Motor neuron (in vitro differentiated cells): ENCODE results near the gene SMPDL3B. TPM values are rescaled to one million over a fixed set of nuclear protein-coding genes. Genes with fewer than 3 reads are reported as not detected.

Experiments used
- ATAC-seq, 8 experiments: fragments of 200-7000 bp; cut with Tn5 transposase; replicated peaks in 6 of 8; 2 replicates each; pipeline ENCODE4 v1.8.0; 2021; ENCODE audit warnings: mild to moderate bottlenecking in 8 of 8, moderate library complexity in 8 of 8
- H3K27ac ChIP-seq, 2 donors: fragments of 250-450 bp; sonication (Bioruptor Pico); 2 replicates each; pipeline ENCODE4 v1.9.0; 2021; ENCODE audit warnings: antibody characterized with exemption in 2 of 2, mild to moderate bottlenecking in 2 of 2, moderate library complexity in 1 of 2
- H3K4me1 ChIP-seq, 2 donors: fragments of 250-450 bp; sonication (Bioruptor Pico); replicated peaks in 1 of 2; 2 replicates each; pipeline ENCODE4 v1.6.1; 2021; ENCODE audit warnings: antibody characterized with exemption in 2 of 2, mild to moderate bottlenecking in 2 of 2, moderate library complexity in 1 of 2
- H3K4me3 ChIP-seq, 5 donors: fragments of 250-450 bp; sonication (Bioruptor Pico); 2 replicates each; pipeline ENCODE4 v1.9.0; 2021; ENCODE audit warnings: antibody characterized with exemption in 5 of 5, mild to moderate bottlenecking in 5 of 5, moderate library complexity in 4 of 5
- WGBS, 10 experiments: fragments of 450-650 bp; shearing (Covaris generic); methylation state at CpG; one replicate each; pipeline ENCODE4 v1.0.0; 2022; 5-methylcytosine and 5-hydroxymethylcytosine counted together
- in situ Hi-C, 9 experiments: fragments of 400-800 bp; cut with MboI; loops; one replicate each; pipeline ENCODE4 v1.15.0; 2021; ENCODE audit warnings: low sequenced_read_pairs in 9 of 9, low pct_unique_long_range_greater_than_20kb in 2 of 9; ENCODE audit not compliant: unreplicated experiment in 9 of 9
- total RNA-seq, 8 experiments: library from RNA; unstranded; fragments of 300-600 nt; gene quantifications; 2 replicates each; pipeline versions ENCODE4 v1.2.3 to v1.2.4, GENCODE V29; 2022

Gene SMPDL3B
- under 1 TPM in 4 of 8 experiments, not detected in 4; 0.17 to 0.52 (median 0.25) TPM for total RNA-seq

- no peak within 1 kb of the TSS for H3K27ac ChIP-seq
- peak in 5 of 8 experiments; percentile 21 to 98 (median 29) for ATAC-seq
- 4 to 40% (median 24%) methylated on average over 3 to 16 of the region's 16 CpGs; no CpG with 5 or more reads in 2 of the 10 experiments for WGBS, 10 experiments
- H3K4me1 ChIP-seq, result peaks cover 0 to 5% of the 10 kb centered on the region in 2 donors
- in situ Hi-C loops, result no loop called here
- H3K4me3 ChIP-seq, result no peak within 1 kb of the TSS
Measured at GRCh38 chr1:27934818-27935549, at the start of gene SMPDL3B. Gene SMPDL3B, plus strand, starts transcription at chr1:27935000. Its CDS starts 184 bp downstream, at chr1:27935184.

GRCh38 chr1:27885114-27885528 lies 49.7 kb upstream of the SMPDL3B start:
- Histone ChIP-seq H3K4me1 (no peaks in the 10 kb centered on the region), H3K4me3 (no peak overlapping the region), H3K27ac (no peak overlapping the region)
- in situ Hi-C loops, result no loop called here
- WGBS, 10 experiments, result 40 to 100% (median 93%) methylated on average over 1 to 8 of the region's 8 CpGs; no CpG with 5 or more reads in 2 of the 10 experiments
- no peak for ATAC-seq

GRCh38 chr1:27885621-27886352 lies 49.0 kb upstream of the SMPDL3B start:
- no peak overlapping the region for H3K4me3 ChIP-seq
- 91 to 100% (median 100%) methylated on average over 1 to 14 of the region's 15 CpGs; no CpG with 5 or more reads in 3 of the 10 experiments for WGBS, 10 experiments
- in situ Hi-C loops, result no loop called here
- H3K4me1 ChIP-seq, result no peaks in the 10 kb centered on the region
- no peak overlapping the region for H3K27ac ChIP-seq
- no peak for ATAC-seq

- Histone ChIP-seq H3K27ac (no peak overlapping the region), H3K4me1 (no peaks in the 10 kb centered on the region), H3K4me3 (no peak overlapping the region)
- WGBS, 10 experiments, result 80 to 100% (median 100%) methylated on average over 1 to 2 of the region's 2 CpGs; no CpG with 5 or more reads in 5 of the 10 experiments
- in situ Hi-C loops, result no loop called here
- ATAC-seq, result no peak
Measured at GRCh38 chr1:27886353-27886679, 48.5 kb upstream of the SMPDL3B start.

- no peak overlapping the region for H3K27ac ChIP-seq
- in situ Hi-C loops, result no loop called here
Measured at GRCh38 chr1:27886744-27887143, 48.1 kb upstream of the SMPDL3B start.

GRCh38 chr1:27887215-27888021 lies 47.4 kb upstream of the SMPDL3B start:
- 40 to 93% (median 87%) methylated on average over 2 to 7 of the region's 8 CpGs; no CpG with 5 or more reads in 2 of the 10 experiments for WGBS, 10 experiments
- ATAC-seq, result no peak
- in situ Hi-C loops, result no loop called here
- Histone ChIP-seq H3K27ac (no peak overlapping the region), H3K4me3 (no peak overlapping the region), H3K4me1 (no peaks in the 10 kb centered on the region)

More at GRCh38 chr1:27886744-27887143, 48.1 kb upstream of the SMPDL3B start:
- Histone ChIP-seq H3K4me1 (no peaks in the 10 kb centered on the region), H3K4me3 (no peak overlapping the region)
- WGBS, 10 experiments, result 61 to 100% (median 92%) methylated on average over 1 to 3 of the region's 3 CpGs; no CpG with 5 or more reads in 1 of the 10 experiments
- no peak for ATAC-seq

GRCh38 chr1:27889506-27889905 lies 45.3 kb upstream of the SMPDL3B start:
- no peak overlapping the region for H3K4me3 ChIP-seq
- no peak overlapping the region for H3K27ac ChIP-seq
- WGBS, 10 experiments, result 90 to 100% (median 100%) methylated on average over 1 to 3 of the region's 3 CpGs; no CpG with 5 or more reads in 4 of the 10 experiments
- peaks cover 0 to 3% of the 10 kb centered on the region in 2 donors for H3K4me1 ChIP-seq
- in situ Hi-C loops, result no loop called here
- ATAC-seq, result no peak

- ATAC-seq, result no peak
- 69 to 95% (median 90%) methylated on average over 3 to 7 of the region's 7 CpGs for WGBS, 10 experiments
- H3K4me3 ChIP-seq, result no peak overlapping the region
- in situ Hi-C loops, result no loop called here
- peaks cover 0 to 9% of the 10 kb centered on the region in 2 donors for H3K4me1 ChIP-seq
- H3K27ac ChIP-seq, result no peak overlapping the region
Measured at GRCh38 chr1:27891196-27891889, 43.5 kb upstream of the SMPDL3B start.

GRCh38 chr1:27894521-27894920 lies 40.3 kb upstream of the SMPDL3B start:
- peak in 2 of 8 experiments; percentile 70 to 99 for ATAC-seq
- in situ Hi-C loops, result no loop called here
- H3K4me3 ChIP-seq, result no peak overlapping the region
- 17 to 93% (median 53%) methylated on average over 1 to 3 of the region's 3 CpGs; no CpG with 5 or more reads in 1 of the 10 experiments for WGBS, 10 experiments
- no peak overlapping the region for H3K27ac ChIP-seq
- peaks cover 0 to 9% of the 10 kb centered on the region in 2 donors for H3K4me1 ChIP-seq

GRCh38 chr1:27906759-27907158 lies 28.0 kb upstream of the SMPDL3B start:
- in situ Hi-C loops, result no loop called here
- WGBS, 10 experiments, result 51 to 100% (median 86%) methylated on average over 2 of the region's 2 CpGs; no CpG with 5 or more reads in 1 of the 10 experiments
- Histone ChIP-seq H3K4me1 (no peaks in the 10 kb centered on the region), H3K4me3 (no peak overlapping the region), H3K27ac (no peak overlapping the region)
- ATAC-seq, result no peak

GRCh38 chr1:27912429-27912828 lies 22.4 kb upstream of the SMPDL3B start:
- Histone ChIP-seq H3K4me1 (peaks cover 5 to 7% of the 10 kb centered on the region in 2 donors), H3K27ac (no peak overlapping the region), H3K4me3 (no peak overlapping the region)
- ATAC-seq, result no peak
- 88 to 100% (median 100%) methylated on average over 1 of the region's 1 CpG; no CpG with 5 or more reads in 5 of the 10 experiments for WGBS, 10 experiments
- in situ Hi-C loops, result no loop called here

GRCh38 chr1:27915082-27915575 lies 19.7 kb upstream of the SMPDL3B start:
- WGBS, 10 experiments, result 67 to 100% (median 94%) methylated on average over 1 to 5 of the region's 7 CpGs; no CpG with 5 or more reads in 1 of the 10 experiments
- Histone ChIP-seq H3K27ac (peak overlapping the region; percentile 32 to 73), H3K4me3 (peak overlapping the region; percentile 2 to 70 (median 11)), H3K4me1 (peaks cover 5 to 7% of the 10 kb centered on the region in 2 donors)
- ATAC-seq, result no peak
- in situ Hi-C loops, result no loop called here
